ENCODE data around the gene SZRD1. TPM values are rescaled to one million over a fixed set of nuclear protein-coding genes. Genes with fewer than 3 reads are reported as not detected.

The SZRD1 gene
- total RNA-seq, 2 donors from 2014 or later, result 79.4 to 85.4 TPM

DNA sequence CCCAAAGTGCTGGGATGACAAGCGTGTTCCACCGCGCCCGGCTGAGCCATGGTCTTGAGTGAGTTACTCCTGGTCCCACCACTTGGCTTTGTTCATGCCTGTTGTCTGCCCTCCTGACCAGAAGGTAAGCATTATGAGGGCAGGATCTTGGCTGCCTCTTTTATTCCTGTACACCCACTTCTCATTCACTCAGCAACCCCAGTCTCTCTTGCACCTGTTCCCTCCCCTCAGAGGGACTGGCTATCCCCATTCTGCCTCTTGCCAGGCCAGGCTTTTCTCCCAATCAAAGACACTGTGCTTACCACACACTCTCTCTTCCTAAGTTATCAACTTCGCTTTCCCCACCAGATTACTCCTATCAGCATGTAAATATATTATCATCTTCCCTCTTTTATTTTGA is 43.8 kb downstream of the SZRD1 start:
- ATAC-seq (ENCODE audit: insufficient number of reproducible peaks, low FRiP score, low read depth) (no peak), DNase-seq (ENCODE audit: low spot score) (no peak)
- Histone ChIP-seq H3K36me3 (no peaks in the 10 kb centered on the region), H3K27ac (no peak overlapping the region), H3K4me3 (no peak overlapping the region), H3K4me1 (ENCODE audit: control insufficient read depth in 1 of 2, low read depth in 2 of 2) (no peaks in the 10 kb centered on the region), H3K9me3 (no peaks in the 10 kb centered on the region), H3K27me3 (replicated peaks; ENCODE audit: insufficient read depth) (no peaks in the 10 kb centered on the region)
- no peak for TF ChIP-seq CTCF (IDR thresholded peaks at IDR 0.05)

- TF ChIP-seq CTCF (IDR thresholded peaks at IDR 0.05), result no peak
- no peaks in the 10 kb centered on the region for H3K27me3 ChIP-seq (replicated peaks; ENCODE audit: insufficient read depth)
- H3K36me3 ChIP-seq, result no peaks in the 10 kb centered on the region
- no peak overlapping the region for H3K4me3 ChIP-seq
- no peaks in the 10 kb centered on the region for H3K9me3 ChIP-seq
- DNase-seq (ENCODE audit: low spot score) (no peak), ATAC-seq (ENCODE audit: insufficient number of reproducible peaks, low FRiP score, low read depth) (no peak)
- H3K27ac ChIP-seq, result no peak overlapping the region
- H3K4me1 ChIP-seq (ENCODE audit: control insufficient read depth in 1 of 2, low read depth in 2 of 2), result no peaks in the 10 kb centered on the region
Measured at GRCh38 chr1:16413191-16413590, 46.1 kb downstream of the SZRD1 start.

DNA sequence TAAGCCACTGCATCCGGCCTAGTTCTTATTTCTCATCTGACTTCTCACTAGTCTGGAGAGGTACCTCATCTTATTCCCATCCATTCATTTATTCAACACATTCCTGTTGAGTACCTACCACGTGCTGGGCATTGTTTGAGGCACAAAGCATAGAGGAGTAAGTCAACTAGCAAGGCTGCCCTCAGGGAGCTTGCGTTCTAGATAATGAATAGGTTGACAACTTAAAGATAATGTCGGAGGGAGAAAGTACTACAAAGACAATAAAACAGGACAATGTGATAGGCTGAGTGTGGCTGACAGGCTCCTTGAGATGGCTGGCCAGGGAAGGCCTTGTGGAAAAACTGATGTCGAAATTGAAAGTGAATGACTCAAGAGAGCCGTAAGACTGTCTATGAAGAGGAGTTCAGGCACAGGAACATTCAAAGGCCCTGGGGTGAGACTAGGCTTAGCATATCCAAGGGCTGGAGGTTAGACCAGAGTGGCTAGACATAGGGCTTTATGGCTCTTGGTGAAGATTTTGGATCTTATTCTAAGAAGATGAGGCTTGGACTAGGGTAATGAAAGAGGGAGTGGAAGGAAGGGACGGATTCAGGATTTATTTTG is 51.9 kb downstream of the SZRD1 start:
- no peaks in the 10 kb centered on the region for H3K4me1 ChIP-seq (ENCODE audit: control insufficient read depth in 1 of 2, low read depth in 2 of 2)
- ATAC-seq (ENCODE audit: insufficient number of reproducible peaks, low FRiP score, low read depth) (no peak), DNase-seq (ENCODE audit: low spot score) (no peak)
- no peak for TF ChIP-seq CTCF (IDR thresholded peaks at IDR 0.05)
- H3K4me3 ChIP-seq, result no peak overlapping the region
- H3K27me3 ChIP-seq (replicated peaks; ENCODE audit: insufficient read depth), result no peaks in the 10 kb centered on the region
- no peaks in the 10 kb centered on the region for H3K36me3 ChIP-seq
- no peaks in the 10 kb centered on the region for H3K9me3 ChIP-seq
- H3K27ac ChIP-seq, result no peak overlapping the region

- no peaks in the 10 kb centered on the region for H3K36me3 ChIP-seq
- DNase-seq (ENCODE audit: low spot score) (no peak), ATAC-seq (ENCODE audit: insufficient number of reproducible peaks, low FRiP score, low read depth) (no peak)
- H3K9me3 ChIP-seq, result no peaks in the 10 kb centered on the region
- H3K4me1 ChIP-seq (ENCODE audit: control insufficient read depth in 1 of 2, low read depth in 2 of 2), result no peaks in the 10 kb centered on the region
- no peak for TF ChIP-seq CTCF (IDR thresholded peaks at IDR 0.05)
- no peak overlapping the region for H3K27ac ChIP-seq
- no peaks in the 10 kb centered on the region for H3K27me3 ChIP-seq (replicated peaks; ENCODE audit: insufficient read depth)
- H3K4me3 ChIP-seq, result no peak overlapping the region
Measured at GRCh38 chr1:16420424-16421118, 53.5 kb downstream of the SZRD1 start.

DNA sequence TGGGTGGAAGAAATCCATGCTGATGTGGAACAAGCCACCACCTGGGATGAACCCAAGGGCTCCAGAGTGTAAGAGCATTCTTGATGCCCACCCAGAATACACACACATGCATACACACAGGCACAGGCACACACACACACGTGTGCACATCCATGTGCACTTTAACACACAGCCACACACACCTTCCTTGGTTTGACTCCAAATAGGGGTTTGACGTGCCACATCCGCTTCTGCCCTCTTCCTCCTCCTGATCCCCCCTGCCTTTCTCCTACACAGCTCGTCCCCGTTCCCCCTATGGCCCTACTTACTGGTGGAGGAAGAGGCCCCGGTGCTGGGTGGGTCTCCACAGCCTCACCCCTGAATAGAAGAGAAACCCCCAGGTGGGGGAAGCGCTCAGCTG is 54.2 kb downstream of the SZRD1 start:
- DNase-seq (ENCODE audit: low spot score) (no peak), ATAC-seq (ENCODE audit: insufficient number of reproducible peaks, low FRiP score, low read depth) (no peak)
- no peak for TF ChIP-seq CTCF (IDR thresholded peaks at IDR 0.05)
- no peaks in the 10 kb centered on the region for H3K4me1 ChIP-seq (ENCODE audit: control insufficient read depth in 1 of 2, low read depth in 2 of 2)
- H3K27me3 ChIP-seq (replicated peaks; ENCODE audit: insufficient read depth), result no peaks in the 10 kb centered on the region
- no peaks in the 10 kb centered on the region for H3K9me3 ChIP-seq
- no peaks in the 10 kb centered on the region for H3K36me3 ChIP-seq
- no peak overlapping the region for H3K27ac ChIP-seq
- no peak overlapping the region for H3K4me3 ChIP-seq

Measured in thoracic aorta (tissue), 2 donors.